Stimulated activated CD8-positive, alpha-beta memory T cell treated with anti-CD3 and anti-CD28 coated beads, Interleukin-4, amount 100 ng/mL, for 4 hours (primary cell): ENCODE measurements around the gene EPHA10.
"Not testable (repeated sequence)": the region's sequence is repeated elsewhere in the genome, so short reads cannot be mapped to it uniquely, and the experiment has no call there.

Source experiments
- DNase-seq, 2 donors: peaks; one replicate each; pipeline ENCODE4 v3.0.0-alpha.2; 2020; ENCODE audit warnings: low read depth in 2 of 2, low spot score in 1 of 2

The EPHA10 gene

DNA sequence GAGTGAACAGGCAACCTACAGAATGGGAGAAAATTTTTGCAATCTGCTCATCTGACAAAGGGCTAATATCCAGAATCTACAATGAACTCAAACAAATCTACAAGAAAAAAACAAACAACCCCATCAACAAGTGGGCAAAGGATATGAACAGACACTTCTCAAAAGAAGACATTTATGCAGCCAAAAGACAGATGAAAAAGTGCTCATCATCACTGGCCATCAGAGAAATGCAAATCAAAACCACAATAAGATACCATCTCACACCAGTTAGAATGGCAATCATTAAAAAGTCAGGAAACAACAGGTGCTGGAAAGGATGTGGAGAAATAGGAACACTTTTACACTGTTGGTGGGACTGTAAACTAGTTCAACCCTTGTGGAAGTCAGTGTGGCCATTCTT, 6.5 kb upstream of the EPHA10 start:
- not testable (repeated sequence) for DNase-seq

DNA sequence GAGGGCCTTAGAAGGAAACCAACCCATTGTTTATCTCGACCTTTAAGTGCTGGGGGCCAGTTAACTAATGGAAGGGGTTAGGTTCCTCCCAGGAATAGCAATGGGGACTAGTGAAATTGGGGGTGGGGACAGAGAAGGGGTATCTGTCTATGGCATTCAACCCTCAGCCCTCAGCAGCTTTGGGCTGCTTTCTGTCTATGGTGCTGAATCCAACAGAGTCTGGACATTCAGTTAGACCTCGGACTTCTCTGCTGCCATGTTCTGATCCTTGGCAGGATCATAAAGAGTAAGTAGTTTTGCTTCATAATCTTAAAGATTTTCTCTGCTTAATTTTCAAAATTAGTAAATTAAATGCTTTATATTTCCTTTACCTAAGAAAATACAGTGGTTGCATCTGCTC, 2.6 kb upstream of the EPHA10 start:
- DNase-seq: no peak

DNA sequence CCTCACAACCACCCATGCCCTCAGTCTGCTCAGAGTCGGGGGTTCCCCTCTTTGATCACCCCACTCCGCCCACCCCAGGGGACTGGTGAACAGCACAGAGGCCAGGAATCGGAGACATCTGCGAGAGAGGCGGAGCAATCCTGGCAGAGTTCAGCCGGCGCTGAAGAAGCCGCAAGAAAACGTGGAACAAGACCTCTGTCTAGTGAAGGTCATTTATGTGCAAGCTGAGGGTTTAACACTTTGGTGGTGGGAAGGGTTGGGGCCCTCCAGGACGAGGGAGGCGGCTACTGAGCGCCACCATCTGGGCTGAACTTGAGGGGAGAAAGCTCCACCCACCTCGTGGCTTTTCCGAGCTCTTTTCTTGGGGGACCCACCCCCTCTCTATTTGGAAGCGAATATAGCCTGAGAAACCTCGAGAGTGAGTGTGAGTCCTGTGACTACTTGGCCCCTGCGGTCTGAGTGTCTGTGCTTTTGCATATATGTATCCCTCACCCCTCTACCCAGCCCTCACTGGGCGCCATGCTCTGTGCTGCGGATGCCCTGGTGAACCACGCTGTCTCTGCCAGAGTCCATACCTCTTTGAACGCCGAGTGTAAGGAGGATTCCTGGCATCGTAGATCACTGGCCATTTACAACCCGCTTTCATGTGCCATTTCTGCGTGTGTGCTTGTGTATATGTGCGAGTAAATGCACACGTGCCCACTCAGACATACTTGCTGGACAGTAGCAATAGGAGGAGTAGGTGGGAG, 1.2 kb upstream of the EPHA10 start:
- DNase-seq: no peak

DNA sequence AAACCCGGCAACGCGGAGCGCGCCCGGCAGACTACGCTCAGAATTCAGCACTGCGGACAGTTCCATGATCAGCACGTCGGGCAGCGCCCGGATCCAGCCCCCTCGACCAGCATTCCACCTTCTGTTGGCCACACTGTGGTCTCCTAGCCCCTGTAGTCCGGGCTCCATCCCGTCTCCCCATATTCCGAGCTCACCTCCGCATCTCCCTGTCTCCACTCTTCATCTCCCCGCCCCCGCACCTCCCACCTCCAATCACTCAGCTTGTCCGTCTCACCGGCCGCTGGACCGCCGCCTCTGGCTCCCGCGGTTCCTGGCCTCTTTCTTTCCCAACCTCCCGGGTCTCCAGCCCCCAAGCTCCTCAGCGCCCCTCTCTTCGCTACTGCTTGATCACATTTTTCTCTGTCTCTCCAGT, 500 bp downstream of the EPHA10 start:
- DNase-seq: peak in 1 of 2 donors; percentile 3

DNA sequence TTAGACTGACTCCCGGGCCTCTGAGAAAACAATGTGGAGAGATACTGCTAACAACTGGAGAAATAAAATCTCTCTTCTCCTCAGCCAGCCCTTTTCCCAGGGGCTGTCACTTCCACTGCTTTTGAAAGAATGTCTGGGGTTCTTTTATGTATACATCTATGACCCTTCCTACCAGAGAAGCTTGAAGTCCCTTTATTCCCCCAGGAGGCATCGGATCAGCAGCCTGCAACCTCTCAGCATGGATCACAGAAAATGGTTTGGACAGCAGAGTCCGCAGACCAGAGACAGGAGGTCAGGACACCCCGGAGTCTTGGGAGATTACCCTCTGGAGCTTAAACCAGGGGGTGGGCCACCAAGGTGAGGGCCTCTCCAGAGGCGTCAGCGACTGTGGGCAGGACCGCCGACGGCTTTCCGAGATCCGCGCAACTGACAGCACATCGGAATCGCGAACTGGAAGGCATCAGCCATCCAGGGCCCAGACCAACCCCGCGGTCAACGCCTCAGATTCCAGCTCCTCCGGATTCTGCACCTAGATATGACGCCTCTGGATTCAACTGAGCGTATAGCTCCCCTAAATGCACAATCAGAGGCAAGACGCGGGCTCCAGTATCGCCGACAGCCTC, 1.0 kb downstream of the EPHA10 start:
- no peak for DNase-seq

DNA sequence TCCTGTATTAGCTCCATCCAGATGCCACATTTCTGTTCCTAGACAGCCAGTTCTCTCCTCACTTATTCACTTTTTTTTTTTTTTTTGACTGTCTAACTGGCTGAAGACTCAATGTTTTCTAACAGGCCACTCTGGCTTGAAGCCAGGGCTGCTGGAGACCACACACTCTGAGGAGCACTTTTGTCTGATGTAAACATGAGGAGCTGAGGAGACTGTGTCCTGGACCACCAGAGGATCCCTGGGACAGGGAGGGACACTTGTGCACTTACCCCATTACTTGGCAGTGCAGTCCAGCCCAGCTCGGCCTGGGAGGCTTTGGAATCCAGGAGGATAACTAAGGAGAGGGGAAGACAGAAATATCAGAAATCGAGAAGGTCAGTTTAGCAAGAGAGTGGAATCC, 2.4 kb downstream of the EPHA10 start:
- DNase-seq: no peak

DNA sequence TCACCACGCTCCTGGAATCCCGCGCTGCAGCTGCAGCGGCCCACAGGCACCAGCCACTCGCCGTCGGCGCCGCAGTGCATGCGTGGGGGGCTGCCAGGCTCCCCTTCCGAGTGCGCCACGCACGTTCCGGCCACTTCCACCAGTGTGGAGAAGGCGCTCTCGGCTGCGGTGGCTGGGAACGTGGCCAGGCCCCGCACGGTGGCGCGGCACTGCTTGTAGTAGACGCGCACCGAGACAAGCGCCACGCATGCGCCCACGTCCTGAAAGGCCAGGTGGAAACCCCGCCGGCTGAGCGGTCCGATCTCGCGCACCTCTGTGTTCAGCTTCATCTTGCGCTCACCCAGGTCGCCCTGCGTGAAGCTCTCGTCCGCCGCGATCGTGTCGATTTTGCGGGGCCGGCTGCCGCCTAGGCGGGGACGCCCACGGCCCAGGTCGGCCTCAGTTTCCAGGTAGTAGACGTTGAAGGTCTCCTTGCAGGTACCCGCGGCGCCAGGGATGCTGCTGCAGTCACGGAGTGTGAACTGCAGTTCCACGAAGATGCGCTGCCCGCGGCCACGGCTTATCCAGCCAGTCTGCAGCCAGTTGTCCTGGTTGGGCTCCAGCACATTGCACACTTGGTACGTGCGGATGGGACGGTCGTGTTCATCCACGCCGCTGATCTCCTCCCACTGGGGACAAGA, 3.4 kb downstream of the EPHA10 start:
- DNase-seq: no peak

DNA sequence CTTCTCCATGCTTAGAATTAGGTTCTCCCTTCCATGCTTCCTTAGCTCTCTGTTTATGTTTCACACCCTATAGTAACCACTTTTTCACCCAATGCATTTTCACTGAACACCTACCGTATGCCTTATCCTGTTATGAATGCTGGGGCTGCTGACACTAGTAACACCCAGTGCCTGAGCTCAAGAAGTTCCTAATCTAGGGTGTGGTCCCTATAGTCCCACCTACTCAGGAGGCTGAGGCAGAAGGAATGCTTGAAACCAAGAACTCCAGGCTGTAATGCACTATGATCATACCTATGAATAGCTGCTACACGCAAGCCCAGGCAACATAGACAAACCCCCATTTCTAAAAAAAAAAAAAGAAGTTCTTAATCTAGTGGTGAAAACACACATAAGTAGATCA, 5.5 kb downstream of the EPHA10 start:
- DNase-seq: no peak

DNA sequence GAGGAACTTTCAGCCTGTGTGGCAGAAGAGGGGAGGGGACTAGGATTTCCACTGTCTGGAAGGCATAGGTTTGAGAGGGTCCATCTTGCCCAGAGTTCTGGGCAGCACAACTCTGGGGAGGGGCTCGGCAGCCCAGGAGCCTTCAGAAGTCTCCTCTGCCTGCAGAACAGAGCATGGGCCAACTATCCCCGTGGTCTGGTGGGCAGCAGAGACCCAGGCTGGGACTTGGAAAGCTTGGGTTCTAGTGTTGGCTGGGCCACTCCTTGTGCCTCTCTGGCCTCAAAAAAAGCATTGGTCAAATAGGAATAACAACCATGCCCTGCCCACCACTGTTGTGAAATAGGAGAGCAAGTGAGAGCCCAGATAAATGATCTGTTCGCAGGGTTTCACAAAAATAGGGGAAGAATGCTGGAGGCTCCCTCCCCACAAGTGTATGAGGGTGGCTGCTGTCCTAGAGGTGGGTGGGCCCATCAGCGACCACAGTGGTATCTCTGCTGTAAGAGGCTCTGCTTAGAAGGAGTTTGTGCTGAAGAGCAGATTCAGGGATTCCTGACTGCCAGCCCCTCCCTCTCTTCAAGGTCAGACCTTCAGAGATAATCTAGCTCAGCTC, 8.9 kb downstream of the EPHA10 start:
- no peak for DNase-seq

DNA sequence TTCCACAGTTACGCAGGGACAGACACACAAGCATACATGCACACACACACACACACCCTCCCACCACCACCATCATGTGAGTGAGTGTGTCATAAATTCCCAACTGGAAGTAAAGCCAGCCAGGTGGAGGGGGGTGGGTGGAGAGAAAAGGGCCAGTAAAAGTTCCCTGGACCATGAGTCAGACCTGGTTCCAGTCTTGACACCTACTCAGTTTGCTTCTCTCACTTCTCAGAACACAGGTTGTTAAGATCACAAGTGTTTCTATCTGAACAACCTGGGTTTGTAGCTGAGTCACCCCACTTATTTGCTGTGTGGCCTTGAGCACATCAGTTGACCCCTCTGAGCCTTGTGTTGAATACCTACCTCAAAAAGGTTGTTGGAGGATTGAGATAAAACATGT, 9.6 kb downstream of the EPHA10 start:
- DNase-seq: no peak

DNA sequence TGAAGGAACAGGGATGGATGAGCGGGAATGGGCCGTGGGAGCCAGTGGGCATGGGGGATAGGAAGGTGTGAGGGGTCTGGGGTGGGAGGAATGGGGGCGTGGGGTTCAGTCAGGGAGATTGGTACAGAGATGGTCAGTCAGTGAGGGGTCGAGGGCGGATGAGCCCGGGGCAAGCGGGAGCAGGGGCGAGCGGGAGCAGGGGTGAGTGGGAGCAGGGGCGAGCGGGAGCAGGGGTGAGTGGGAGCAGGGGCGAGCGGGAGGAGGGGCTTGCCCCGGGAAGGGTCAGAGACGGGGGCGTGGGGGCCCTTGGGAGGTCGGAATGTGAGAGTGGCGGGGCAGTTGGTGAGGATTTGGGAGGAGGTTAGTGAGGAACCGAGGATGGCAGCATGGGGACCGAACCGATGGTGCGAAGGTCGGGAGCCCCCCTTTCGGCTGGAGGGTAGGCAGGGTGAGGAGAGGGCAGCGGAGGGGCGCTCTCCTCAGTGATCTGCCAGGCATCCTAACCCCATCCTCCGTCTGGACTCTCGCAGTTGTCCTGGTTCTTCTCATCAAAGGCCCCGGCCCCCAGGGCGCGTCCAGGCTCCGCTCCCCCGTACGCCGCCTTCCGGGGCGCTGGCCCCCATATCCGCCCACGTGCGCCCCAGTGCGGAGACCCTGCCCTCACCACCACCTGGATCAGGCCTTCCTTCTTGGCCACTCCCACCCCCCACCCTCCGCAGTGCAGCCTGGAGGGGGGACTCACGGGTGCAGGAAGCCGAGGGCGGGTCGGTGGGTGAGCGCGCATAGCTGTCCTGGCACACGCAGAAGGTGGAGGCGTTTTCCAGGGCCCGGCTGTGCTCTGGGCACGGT, 11.2 kb downstream of the EPHA10 start:
- no peak for DNase-seq

DNA sequence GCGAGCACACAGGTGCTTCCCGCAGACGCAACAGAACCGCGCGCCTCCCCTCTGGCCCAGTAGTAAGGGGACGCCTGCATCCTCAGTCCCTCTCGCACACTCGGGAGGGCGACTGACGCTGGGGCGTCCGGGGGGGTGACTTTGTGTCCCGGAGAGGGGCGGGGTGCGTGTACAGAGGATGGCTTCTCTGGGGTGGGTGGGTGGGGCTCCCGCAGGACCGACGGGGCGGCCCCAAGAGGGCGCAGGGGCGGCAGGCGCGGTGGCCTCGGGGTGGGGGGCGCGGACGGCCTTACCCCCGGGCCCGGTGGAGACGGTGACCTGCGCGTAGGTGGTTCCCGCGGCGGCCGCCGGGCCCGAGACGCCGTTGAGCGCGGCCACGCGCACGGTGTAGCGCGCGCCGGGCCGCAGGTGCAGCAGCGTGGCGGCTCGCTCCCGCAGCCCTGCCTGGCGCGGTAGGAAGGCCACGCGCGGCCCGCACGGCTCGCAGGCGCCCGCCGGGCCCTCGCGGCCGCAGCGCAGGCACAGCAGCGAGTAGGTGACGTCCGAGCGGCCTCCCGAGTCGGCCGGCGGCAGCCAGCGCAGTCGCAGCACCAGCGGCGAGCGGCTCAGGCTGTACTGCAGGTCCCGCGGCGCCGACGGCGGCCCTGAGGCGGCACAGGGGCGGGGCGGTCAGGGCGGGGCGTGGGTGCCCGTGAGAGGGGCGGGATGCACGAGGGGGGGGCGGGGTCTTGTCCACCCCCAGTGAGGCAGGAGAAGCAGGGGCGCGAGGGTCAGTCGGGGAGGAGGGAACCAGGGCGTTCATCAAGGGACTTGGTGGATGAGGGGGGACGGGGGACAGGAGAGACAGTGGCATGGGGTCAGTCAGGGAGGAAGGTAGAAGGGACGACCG, 12.1 kb downstream of the EPHA10 start:
- no peak for DNase-seq

DNA sequence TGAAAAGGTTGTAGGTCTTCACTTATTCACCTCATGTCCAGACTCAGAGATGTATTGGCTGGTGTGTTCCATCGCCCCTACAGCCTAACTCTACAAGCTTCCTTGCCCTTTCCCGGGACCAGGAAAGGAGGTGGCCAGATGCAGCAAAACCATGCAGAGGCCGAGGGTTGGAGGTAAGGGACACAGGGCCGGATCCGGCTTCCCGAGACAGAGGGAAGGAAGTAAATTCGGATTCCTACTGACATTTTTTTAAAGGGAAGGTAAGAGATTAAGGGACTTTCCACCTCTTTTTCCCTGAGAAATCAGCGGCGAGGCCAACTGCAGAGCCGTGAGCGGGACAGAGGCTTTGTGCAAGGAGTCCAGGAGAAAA, 12.7 kb downstream of the EPHA10 start:
- no peak for DNase-seq

DNA sequence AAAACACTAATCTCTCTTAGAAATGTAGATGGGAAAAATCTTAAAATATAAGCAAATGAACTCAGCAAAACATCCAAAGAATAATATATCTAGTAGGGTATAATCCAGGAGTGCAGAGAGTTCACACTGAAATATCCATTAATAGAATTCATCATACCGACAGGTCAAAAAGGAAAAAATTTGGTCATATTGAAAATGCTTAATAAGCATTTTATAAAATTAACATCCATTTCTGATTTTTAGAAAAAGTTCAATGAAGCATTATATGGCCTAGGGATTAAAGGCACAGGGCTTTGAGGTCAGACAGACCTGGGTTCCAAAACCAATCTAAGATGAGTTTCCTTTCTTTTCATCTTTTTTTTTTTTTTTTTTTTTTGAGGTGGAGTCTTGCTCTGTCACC, 16.4 kb downstream of the EPHA10 start:
- DNase-seq: no peak

DNA sequence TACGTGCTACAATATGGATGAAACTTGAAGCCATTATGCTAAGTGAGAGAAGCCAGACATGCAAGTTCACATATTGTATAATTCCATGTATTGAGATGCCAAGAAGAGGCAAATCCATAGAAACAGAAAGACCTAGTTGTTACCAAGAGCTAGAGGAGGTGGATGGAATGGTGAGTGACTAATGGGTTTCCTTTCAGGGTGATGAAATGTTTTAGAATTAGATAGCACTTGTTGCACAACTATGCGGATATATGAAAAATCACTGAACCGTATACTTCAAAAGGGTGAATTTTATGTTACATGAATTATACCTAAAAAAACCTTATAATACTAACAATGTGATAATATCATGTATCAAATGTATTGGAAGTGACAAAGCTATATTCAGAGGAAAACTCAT, 18.1 kb downstream of the EPHA10 start:
- DNase-seq: no peak

DNA sequence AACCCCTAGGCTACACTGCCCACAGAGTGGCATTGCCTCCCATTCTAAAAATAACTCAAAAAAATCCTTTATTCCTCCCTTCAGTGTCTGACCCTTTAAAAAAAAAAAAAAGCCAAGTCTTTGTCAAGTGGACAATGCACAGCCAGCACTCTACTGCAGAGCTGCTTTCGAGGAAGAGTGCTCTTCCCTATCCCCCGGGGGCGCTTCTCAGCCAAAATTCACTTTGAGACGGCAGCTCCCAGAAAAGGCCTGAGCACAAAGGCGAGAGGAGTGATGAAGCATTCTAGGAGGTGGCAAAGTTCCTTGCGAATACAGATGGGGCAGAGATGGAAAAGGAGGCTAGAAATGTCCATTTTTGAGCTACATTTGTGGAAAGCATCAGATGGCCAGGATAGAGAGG, 23.3 kb downstream of the EPHA10 start:
- DNase-seq: no peak

DNA sequence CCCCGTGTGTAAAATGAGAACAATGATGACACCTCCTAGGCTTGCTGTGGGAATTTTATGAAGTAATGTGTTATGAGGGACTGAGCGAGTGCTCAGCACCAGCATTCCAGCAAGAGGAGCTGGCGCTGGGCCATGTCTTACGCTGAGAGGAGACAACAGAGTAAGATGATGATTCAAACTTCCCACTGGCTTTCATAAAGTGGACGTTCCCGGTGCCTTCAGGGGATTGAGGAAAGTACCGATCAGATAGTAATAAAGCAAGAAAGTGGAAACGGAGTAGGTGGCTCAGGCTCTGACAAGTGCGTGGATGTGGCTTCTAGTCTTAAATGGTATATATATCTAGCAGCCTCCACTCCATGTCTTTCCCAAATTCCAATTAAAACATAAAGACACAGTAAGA, 23.8 kb downstream of the EPHA10 start:
- no peak for DNase-seq

DNA sequence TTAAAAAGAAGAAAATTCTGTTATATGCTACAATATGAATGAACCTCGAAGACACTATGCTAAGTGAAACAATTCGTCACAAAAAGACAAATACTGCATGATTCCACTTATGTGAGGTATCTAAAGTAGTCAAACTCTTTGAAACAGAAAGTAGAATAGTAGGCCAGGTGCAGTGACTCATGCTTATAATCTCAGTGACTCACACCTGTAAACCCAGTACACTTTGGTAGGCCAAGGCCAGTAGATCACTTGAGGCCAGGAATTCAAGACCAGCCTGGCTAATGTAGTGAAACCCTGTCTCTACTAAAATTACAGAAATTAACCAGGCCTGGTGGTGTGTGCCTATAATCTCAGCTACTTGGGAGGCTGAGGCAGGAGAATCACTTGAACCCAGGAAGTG, 25.7 kb downstream of the EPHA10 start:
- DNase-seq: no peak

DNA sequence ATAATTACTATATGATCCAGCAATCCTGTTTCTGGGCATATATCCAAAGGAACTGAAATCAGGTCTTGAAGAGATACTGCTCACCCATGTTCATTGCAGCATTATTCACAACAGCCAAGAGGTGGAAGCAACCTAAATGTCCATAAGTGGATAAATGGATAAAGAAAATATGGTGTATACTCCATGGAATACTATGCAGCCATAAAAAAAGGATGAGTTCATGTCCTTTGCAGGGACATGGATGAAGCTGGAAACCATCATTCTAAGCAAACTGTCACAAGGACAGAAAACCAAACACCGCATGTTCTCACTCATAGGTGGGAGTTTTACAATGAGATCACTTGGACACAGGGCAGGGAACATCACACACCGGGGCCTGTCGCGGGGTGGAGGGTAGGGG, 26.3 kb downstream of the EPHA10 start:
- not testable (repeated sequence) for DNase-seq

DNA sequence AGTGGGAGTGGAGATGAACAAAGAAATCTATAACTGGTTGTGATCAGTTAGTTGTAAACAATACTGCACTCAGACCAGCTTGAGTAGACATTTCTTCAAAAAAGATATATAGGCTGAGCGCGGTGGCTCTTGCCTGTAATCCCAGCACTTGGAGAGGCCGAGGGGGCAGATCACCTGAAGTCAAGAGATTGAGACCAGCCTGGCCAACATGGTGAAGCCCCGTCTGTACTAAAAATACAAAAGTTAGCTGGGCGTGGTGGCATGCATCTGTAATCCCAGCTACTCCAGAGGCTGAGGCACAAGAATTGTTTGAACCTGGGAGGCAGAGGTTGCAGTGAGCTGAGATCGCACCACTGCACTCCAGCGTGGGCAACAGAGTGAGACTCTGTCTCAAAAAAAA, 26.9 kb downstream of the EPHA10 start:
- not testable (repeated sequence) for DNase-seq
